LNCaP clone FGC (cell line): ENCODE data around the gene IL16.

Experiments used
- DNase-seq: peaks from one replicate; pipeline ENCODE4 v3.0.0-alpha.2; 2011; ENCODE audit warnings: low read depth
- H3K4me3 ChIP-seq: 2 replicates; pipeline ENCODE4 v1.5.1; 2011; ENCODE audit warnings: mild to moderate bottlenecking, low read depth, low read length, control low read depth
- TF ChIP-seq, protein P1 (sequence below): IDR thresholded peaks from 2 replicates; pipeline ENCODE4 v1.5.1; 2012; ENCODE audit warnings: mild to moderate bottlenecking; ENCODE audit not compliant: control insufficient read depth, insufficient read depth; ENCODE audit errors: extremely low read depth

Gene IL16

DNA sequence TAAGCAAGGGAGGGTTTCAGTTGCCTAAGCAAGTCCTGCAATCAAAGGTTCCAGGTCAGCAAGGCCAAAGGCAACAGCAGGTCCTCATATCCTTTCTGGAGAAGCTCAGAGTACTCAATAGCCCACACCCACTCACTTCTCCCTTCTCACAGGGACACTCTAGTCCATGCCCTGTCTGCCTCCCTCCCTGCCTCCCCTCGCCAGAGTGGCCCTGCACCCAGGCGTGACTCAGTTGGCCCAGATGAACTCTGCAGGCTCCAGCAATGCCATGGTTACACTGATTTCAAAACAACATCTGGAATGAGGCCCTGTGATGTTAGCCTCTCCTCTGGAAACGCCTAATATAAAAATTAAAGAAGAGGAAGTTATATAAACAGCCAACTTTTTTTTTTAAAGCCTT lies 32.9 kb downstream of the IL16 start:
- H3K4me3 ChIP-seq: no peak overlapping the region
- no peak for DNase-seq
- TF ChIP-seq, protein P1, sequence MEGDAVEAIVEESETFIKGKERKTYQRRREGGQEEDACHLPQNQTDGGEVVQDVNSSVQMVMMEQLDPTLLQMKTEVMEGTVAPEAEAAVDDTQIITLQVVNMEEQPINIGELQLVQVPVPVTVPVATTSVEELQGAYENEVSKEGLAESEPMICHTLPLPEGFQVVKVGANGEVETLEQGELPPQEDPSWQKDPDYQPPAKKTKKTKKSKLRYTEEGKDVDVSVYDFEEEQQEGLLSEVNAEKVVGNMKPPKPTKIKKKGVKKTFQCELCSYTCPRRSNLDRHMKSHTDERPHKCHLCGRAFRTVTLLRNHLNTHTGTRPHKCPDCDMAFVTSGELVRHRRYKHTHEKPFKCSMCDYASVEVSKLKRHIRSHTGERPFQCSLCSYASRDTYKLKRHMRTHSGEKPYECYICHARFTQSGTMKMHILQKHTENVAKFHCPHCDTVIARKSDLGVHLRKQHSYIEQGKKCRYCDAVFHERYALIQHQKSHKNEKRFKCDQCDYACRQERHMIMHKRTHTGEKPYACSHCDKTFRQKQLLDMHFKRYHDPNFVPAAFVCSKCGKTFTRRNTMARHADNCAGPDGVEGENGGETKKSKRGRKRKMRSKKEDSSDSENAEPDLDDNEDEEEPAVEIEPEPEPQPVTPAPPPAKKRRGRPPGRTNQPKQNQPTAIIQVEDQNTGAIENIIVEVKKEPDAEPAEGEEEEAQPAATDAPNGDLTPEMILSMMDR: no peak

DNA sequence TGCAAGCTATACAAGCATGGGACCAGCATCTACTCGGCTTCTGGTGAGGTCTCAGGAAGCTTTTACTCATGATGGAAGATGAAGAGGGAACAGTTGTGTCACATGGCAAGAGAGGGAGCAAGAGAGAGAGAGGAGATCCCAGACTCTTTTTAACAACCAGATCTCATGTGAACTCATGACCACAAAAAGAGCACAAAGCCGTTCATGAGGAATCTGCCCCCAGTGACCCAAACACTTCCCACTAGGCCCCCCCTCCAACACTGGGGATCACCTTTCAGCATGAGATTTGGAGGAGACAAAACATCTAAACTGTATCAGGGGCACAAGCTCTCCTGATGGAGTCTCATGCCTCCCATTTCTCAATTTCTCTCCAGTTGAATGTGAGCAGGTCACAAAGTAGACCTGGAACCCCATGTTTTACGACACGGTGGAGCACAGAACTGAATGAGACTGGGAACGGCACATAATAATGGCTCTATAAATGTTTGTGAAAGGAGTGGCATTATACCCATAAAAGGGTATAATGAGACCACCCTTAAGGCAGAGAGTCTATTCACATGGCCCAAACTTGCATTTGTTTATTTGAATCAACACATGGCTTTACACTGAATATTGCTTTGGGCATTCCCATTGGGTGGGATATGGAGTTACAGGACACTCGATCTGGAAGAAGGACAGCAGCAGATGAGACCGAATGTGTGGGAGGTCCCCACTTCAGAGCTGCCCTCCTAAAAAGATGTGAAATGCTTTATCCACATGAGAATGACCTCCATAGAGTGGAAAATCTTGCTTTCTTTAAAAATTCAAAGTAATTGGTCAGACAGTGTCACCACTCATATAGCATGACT lies 38.8 kb downstream of the IL16 start:
- no peak overlapping the region for H3K4me3 ChIP-seq
- TF ChIP-seq, protein P1: no peak
- DNase-seq: no peak

DNA sequence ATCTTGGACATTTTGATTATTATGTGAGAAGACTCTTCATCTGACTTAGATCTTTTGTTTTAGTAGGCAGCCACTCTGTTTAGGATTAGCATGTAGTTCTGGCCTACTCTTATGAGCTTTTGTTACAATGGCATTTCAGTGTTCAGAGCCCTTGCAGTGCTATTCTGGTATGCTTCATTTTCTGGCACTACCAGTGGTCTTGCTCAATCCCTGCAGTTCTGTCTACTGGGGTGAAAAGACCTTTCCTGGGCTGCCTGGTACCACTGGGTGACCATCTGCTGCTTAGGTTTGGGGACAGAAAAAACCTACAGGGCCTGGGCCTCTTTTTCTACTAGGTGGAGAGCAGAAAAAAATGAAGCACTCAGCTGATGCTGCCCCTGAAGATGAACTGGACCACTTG lies 42.5 kb downstream of the IL16 start:
- no peak overlapping the region for H3K4me3 ChIP-seq
- TF ChIP-seq, protein P1: no peak
- DNase-seq: no peak

DNA sequence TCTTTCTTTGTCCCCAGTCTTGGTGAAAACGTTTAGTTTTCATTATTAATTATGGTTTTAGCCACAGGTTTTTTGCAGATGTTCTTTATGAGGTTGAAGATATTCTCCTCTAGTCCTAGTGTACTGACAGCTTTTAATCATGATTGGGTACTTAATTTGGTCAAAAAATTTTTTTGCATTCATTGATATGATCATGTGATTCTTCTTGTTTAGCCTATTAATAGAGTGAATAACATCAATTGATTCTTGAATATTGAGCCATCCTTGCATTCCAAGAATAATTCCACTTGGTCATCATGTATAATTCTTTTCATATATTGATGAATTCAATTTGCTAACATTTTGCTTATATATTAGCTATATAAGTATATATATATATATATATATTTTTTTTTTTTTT lies 46.1 kb downstream of the IL16 start:
- H3K4me3 ChIP-seq: no peak overlapping the region
- DNase-seq: no peak
- TF ChIP-seq, protein P1: no peak

DNA sequence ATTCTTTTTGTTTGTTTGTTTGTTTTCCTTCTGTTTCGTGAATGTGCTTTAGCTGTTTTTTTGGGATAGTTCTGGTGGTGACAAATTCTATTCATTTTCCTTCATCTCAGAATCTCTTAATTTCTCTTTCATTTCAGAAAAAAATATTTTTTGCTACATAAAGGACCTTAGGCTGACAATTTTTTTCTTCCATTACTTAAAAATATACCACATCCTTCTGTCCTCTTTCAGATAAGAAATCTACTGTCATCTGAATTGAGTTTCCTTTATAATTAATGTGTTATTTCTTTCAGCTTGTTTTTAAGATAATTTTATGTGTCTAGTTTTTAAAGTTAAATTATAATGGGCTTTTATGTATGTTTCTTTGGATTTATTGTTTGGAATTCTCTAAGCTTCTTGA lies 47.6 kb downstream of the IL16 start:
- TF ChIP-seq, protein P1: no peak
- no peak overlapping the region for H3K4me3 ChIP-seq
- DNase-seq: no peak

DNA sequence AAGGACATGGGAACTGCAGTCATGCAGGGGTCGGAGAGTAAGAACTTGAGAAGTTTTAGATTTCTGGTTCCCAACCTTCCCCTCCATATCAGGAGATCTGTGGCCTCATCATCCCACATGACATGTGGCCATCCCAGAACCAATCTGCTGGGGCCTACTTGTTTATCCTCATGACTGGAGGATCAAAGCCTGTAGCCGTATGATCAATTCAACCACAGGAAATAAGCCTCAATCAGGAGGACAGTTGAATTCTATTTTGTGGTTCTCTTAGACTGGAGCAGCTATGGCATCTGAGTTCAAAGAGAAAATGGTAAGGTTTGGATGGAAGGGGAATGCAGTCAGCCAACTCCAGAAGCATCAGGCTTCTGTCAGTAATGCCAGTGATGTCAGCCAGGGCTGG lies 57.2 kb downstream of the IL16 start:
- TF ChIP-seq, protein P1: no peak
- no peak for DNase-seq
- no peak overlapping the region for H3K4me3 ChIP-seq
